Body of pancreas (tissue), 4 donors: ENCODE data around the gene AKAP1. TPM values are rescaled to one million over a fixed set of nuclear protein-coding genes. Genes with fewer than 3 reads are reported as not detected.

Experiments
- ATAC-seq: fragments of 150-250 bp; one replicate; pipeline ENCODE4 v1.9.1; 2016
- DNase-seq, 4 donors: peaks; one replicate each; pipeline ENCODE4 v3.0.0-alpha.2; 2019
- H3K27ac ChIP-seq, 4 donors: fragments of 200-600 bp; sonication (generic); 1 replicate in 3 of 4; 2 replicates in 1 of 4; pipeline versions ENCODE4 v1.5.1 to v1.6.1; 2016 to 2019; ENCODE audit warnings: mild to moderate bottlenecking in 1 of 4, mixed read lengths in 1 of 4, moderate library complexity in 1 of 4
- H3K27me3 ChIP-seq, 2 donors: fragments of 200-600 bp; sonication (generic); one replicate each; pipeline ENCODE4 v1.6.0; 2016; ENCODE audit warnings: mild to moderate bottlenecking in 1 of 2
- H3K36me3 ChIP-seq, 2 donors: fragments of 200-600 bp; sonication (generic); replicated peaks in 1 of 2; 2 replicates each; pipeline ENCODE4 v1.5.1; 2016; ENCODE audit warnings: low read depth in 2 of 2; ENCODE audit not compliant: insufficient read depth in 1 of 2
- H3K4me1 ChIP-seq: fragments of 200-600 bp; sonication (generic); one replicate; pipeline ENCODE4 v1.6.0; 2016
- H3K4me3 ChIP-seq, 2 donors: fragments of 200-600 bp; sonication (generic); 1 replicate in 1 of 2; 2 replicates in 1 of 2; pipeline ENCODE4 v1.5.1; 2016 to 2019
- H3K9me3 ChIP-seq, 3 donors: fragments of 200-600 bp; sonication (generic); 1 replicate in 2 of 3; 2 replicates in 1 of 3; pipeline ENCODE4 v1.5.1; 2016
- POLR2A ChIP-seq, 3 donors: fragments of 450-650 bp; IDR thresholded peaks; one replicate each; pipeline ENCODE4 v1.6.1; 2016; ENCODE audit warnings: antibody characterized with exemption in 3 of 3, mild to moderate bottlenecking in 2 of 3
- WGBS, 2 donors: methylation state at CpG; one replicate each; pipeline ENCODE4 v1.1.5; 2017; 5-methylcytosine and 5-hydroxymethylcytosine counted together
- intact Hi-C: fragments of 100-400 bp; cut with DNase I; formaldehyde crosslinking; loops from one replicate; pipeline ENCODE4 v1.15.1; 2023
- total RNA-seq, 2 donors: library from RNA; depleted of rRNA; stranded (reverse); fragments of >200 nt; gene quantifications; one replicate each; pipeline ENCODE4 v1.1.0, GENCODE V29; 2016
- TF ChIP-seq, protein P1 (sequence below), 7 experiments: fragments of 450-650 bp in 4 of 7; fragments of 200-600 bp in 3 of 7; sonication (generic) in 3 of 7; IDR thresholded peaks; one replicate each; pipeline ENCODE4 v1.5.1; 2016 to 2019; ENCODE audit warnings: antibody characterized with exemption in 7 of 7

AKAP1 gene
- total RNA-seq, 2 donors from 2014 or later: 24.4 to 48.5 TPM

DNA sequence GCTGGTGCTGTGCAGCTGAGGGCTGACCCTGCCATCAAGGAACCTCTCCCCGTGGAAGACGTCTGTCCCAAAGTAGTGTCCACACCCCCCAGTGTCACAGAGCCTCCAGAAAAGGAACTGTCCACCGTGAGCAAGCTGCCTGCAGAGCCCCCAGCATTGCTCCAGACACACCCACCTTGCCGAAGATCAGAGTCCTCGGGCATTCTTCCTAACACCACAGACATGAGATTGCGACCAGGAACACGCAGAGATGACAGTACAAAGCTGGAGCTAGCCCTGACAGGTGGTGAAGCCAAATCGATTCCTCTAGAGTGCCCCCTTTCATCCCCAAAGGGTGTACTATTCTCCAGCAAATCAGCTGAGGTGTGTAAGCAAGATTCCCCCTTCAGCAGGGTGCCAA, 20.5 kb downstream of the AKAP1 start:
- DNase-seq (no peak), ATAC-seq (no peak)
- H3K9me3 ChIP-seq: no peaks in the 10 kb centered on the region
- TF ChIP-seq, protein P1, sequence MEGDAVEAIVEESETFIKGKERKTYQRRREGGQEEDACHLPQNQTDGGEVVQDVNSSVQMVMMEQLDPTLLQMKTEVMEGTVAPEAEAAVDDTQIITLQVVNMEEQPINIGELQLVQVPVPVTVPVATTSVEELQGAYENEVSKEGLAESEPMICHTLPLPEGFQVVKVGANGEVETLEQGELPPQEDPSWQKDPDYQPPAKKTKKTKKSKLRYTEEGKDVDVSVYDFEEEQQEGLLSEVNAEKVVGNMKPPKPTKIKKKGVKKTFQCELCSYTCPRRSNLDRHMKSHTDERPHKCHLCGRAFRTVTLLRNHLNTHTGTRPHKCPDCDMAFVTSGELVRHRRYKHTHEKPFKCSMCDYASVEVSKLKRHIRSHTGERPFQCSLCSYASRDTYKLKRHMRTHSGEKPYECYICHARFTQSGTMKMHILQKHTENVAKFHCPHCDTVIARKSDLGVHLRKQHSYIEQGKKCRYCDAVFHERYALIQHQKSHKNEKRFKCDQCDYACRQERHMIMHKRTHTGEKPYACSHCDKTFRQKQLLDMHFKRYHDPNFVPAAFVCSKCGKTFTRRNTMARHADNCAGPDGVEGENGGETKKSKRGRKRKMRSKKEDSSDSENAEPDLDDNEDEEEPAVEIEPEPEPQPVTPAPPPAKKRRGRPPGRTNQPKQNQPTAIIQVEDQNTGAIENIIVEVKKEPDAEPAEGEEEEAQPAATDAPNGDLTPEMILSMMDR (IDR thresholded peaks at IDR 0.05): no peak
- no peak for TF ChIP-seq POLR2A (IDR thresholded peaks at IDR 0.05)
- no peak overlapping the region for H3K27ac ChIP-seq
- WGBS, 2 donors: 89 to 90% methylated on average over 6 to 8 of the region's 8 CpGs
- no peaks in the 10 kb centered on the region for H3K27me3 ChIP-seq
- intact Hi-C loops: no loop called here
- H3K36me3 ChIP-seq: no peaks in the 10 kb centered on the region
- no peak overlapping the region for H3K4me3 ChIP-seq
- peaks cover 19% of the 10 kb centered on the region for H3K4me1 ChIP-seq

DNA sequence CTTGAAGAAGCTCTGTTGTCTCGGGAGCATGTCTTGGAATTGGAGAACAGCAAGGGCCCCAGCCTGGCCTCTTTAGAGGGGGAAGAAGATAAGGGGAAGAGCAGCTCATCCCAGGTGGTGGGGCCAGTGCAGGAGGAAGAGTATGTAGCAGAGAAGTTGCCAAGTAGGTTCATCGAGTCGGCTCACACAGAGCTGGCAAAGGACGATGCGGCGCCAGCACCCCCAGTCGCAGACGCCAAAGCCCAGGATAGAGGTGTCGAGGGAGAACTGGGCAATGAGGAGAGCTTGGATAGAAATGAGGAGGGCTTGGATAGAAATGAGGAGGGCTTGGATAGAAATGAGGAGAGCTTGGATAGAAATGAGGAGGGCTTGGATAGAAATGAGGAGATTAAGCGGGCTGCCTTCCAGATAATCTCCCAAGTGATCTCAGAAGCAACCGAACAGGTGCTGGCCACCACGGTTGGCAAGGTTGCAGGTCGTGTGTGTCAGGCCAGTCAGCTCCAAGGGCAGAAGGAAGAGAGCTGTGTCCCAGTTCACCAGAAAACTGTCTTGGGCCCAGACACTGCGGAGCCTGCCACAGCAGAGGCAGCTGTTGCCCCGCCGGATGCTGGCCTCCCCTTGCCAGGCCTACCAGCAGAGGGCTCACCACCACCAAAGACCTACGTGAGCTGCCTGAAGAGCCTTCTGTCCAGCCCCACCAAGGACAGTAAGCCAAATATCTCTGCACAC, 21.2 kb downstream of the AKAP1 start:
- intact Hi-C loops: no loop called here
- Histone ChIP-seq H3K27me3 (no peaks in the 10 kb centered on the region), H3K36me3 (no peaks in the 10 kb centered on the region), H3K27ac (peak overlapping the region in 1 of 4 donors; percentile 55), H3K9me3 (no peaks in the 10 kb centered on the region), H3K4me1 (peaks cover 19% of the 10 kb centered on the region), H3K4me3 (no peak overlapping the region)
- WGBS, 2 donors: 65 to 75% methylated on average over 14 to 17 of the region's 17 CpGs
- no peak for TF ChIP-seq POLR2A (IDR thresholded peaks at IDR 0.05)
- TF ChIP-seq, protein P1 (IDR thresholded peaks at IDR 0.05): peak in 6 of 7 experiments; percentile 6 to 48 (median 29)
- DNase-seq: peak; percentile 36 to 63 (median 48)
- ATAC-seq: peak; percentile 5

DNA sequence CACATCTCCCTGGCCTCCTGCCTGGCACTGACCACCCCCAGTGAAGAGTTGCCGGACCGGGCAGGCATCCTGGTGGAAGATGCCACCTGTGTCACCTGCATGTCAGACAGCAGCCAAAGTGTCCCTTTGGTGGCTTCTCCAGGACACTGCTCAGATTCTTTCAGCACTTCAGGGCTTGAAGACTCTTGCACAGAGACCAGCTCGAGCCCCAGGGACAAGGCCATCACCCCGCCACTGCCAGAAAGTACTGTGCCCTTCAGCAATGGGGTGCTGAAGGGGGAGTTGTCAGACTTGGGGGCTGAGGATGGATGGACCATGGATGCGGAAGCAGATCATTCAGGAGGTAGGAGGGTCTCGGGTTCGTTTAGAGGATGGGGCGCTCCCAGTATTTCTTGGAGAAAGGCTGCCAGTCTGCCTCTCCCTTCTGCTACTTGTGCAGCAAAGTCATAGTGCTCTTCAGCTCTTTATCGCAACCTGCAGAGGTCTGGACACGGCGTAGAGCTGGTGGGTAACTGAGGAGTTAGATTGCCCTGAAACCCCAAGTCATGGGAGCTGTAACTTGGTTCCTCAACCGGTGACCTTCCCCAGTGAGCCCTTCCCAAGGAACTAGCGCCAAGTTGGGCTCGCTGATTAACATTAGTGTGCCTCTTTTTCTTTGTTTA, 21.9 kb downstream of the AKAP1 start:
- Histone ChIP-seq H3K4me3 (no peak overlapping the region), H3K4me1 (peaks cover 19% of the 10 kb centered on the region), H3K27ac (peak overlapping the region in 3 of 4 donors; percentile 3 to 55 (median 53))

DNA sequence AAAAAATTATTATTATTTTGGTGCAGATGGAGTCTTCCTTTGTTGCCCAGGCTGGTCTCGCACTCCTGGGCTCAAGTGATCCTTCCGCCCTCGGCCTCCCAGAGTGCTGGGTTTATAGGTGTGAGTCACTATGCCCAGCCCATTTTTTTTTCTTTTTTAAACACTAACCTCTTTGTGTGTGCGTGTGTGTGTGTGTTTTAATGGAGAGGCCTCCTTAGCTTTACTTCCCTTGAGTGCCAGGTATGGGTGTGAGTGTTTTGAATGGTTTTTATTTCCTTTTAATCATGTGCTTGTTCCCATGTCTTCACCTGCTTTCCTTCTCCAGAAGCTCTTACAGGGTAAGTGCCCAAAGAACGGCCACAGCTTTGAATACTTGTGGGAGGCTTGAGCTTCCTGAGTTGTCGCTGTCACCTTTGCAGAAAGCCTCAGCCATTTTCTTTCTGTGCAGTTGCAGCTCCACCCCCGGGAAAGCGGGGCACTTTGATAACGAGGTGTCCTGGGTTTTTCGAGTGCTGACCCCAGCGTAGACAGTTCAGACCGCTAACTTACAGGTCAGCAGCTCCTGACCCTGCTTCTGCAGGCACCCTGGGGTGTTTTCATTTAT, 22.6 kb downstream of the AKAP1 start:
- ATAC-seq: peak; percentile 72
- no peak for DNase-seq
- H3K36me3 ChIP-seq: peaks cover 0 to 5% of the 10 kb centered on the region in 2 donors
- no peaks in the 10 kb centered on the region for H3K9me3 ChIP-seq
- 66 to 70% methylated on average over 12 of the region's 12 CpGs for WGBS, 2 donors
- peaks cover 19% of the 10 kb centered on the region for H3K4me1 ChIP-seq
- intact Hi-C loops: no loop called here
- TF ChIP-seq POLR2A (IDR thresholded peaks at IDR 0.05): peak in 1 of 3 donors; percentile 24
- TF ChIP-seq, protein P1 (IDR thresholded peaks at IDR 0.05): no peak
- no peak overlapping the region for H3K4me3 ChIP-seq
- peak overlapping the region in 3 of 4 donors; percentile 3 to 55 (median 53) for H3K27ac ChIP-seq
- H3K27me3 ChIP-seq: no peaks in the 10 kb centered on the region

More for the DNA sequence above, 21.9 kb downstream of the AKAP1 start:
- H3K36me3 ChIP-seq: no peaks in the 10 kb centered on the region
- no peaks in the 10 kb centered on the region for H3K27me3 ChIP-seq
- 88 to 95% methylated on average over 12 to 14 of the region's 14 CpGs for WGBS, 2 donors
- intact Hi-C loops: no loop called here
- no peaks in the 10 kb centered on the region for H3K9me3 ChIP-seq
- no peak for ATAC-seq
- TF ChIP-seq, protein P1 (IDR thresholded peaks at IDR 0.05): no peak
- no peak for TF ChIP-seq POLR2A (IDR thresholded peaks at IDR 0.05)
- DNase-seq: no peak
